Ureter (tissue), 1 donor: Measurements from ENCODE around the gene TBC1D16. TPM values are rescaled to one million over a fixed set of nuclear protein-coding genes. Genes with fewer than 3 reads are reported as not detected.
"Not testable (repeated sequence)": the region's sequence is repeated elsewhere in the genome, so short reads cannot be mapped to it uniquely, and the experiment has no call there.

Experiments
- DNase-seq: peaks from one replicate; pipeline ENCODE4 v3.0.0-alpha.2; 2020; ENCODE audit warnings: low spot score
- total RNA-seq: library from RNA; stranded (reverse); gene quantifications from one replicate; pipeline ENCODE4 v1.2.4, GENCODE V29; 2023
- donor health status: DM: yes; HTN: yes; CAD: no.

TBC1D16 gene
- total RNA-seq, 1 donor from 2014 or later: 37.0 TPM

DNA sequence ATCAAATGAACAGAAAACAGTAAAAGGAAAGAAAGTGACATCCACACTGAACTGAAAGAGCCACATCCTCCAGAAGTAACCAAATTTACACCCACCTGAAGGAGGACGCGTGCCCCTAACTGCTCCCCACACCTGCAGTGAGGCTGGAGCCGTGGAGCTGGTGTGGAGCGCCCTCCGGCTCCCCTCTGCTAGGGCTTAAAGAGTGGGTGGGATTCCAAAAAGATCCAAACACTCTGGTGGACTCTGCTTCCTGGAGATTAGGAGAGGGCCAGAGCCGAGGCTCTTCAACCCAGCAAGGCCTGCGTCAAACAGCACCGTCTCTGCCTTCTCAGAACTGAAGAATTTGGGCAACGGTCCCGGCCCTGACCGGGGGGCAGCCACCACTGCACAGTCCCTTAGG, 16.0 kb upstream of the TBC1D16 start:
- no peak for DNase-seq

DNA sequence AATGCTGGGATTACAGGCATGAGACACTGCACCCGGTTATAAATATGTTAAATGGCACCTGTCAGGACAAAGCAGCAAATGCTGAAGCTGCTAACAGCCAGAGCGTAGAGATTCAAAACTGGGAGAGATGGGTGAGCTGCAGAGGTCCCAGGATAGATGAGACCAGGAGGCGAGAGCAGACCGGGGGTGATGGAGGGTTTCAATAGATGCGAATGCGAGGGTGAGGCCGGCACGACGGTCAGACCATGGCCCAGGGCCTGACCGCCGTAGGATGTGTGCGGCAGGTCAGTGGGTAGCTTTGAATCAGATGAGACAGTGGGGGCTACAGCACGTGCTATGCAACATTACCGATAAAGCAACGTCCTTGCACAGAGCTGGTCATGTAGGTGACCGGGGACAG, 15.0 kb upstream of the TBC1D16 start:
- DNase-seq: no peak

DNA sequence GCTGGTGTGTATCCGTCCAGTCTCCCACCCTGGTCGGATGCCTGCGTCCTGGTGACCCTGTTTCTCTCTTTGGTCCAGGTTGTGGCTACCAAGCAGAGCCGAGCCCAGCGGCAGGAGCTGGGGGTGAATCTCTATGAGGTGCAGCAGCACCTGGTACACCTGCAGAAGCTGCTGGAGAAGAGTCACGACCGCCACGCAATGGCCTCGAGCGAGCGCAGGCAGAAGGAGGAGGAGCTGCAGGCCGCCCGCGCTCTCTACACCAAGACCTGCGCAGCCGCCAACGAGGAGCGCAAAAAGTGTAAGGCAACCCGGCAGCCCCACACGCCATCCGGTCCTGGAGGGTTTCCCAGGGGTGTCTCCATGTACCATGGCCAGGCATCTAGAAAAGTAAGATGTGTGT, 14.3 kb upstream of the TBC1D16 start:
- no peak for DNase-seq

DNA sequence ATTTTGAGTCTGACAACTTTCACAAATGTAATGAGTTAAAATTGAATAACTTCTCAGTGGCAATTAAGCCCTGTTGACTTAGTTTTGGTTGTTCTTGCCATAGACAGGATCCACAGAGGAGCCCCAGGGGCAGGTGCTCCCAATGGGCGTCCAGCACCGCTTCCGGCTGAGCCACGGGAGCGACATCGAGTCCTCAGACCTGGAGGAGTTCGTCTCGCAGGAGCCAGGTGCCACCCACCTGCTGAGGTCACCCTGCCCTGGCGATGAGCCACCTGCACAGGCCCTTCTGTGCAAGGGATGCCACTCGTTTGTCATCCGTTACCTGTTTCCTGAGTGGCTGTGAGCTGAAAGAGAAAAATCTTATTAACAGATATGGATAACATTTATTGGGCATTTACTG, 11.5 kb upstream of the TBC1D16 start:
- DNase-seq: no peak

DNA sequence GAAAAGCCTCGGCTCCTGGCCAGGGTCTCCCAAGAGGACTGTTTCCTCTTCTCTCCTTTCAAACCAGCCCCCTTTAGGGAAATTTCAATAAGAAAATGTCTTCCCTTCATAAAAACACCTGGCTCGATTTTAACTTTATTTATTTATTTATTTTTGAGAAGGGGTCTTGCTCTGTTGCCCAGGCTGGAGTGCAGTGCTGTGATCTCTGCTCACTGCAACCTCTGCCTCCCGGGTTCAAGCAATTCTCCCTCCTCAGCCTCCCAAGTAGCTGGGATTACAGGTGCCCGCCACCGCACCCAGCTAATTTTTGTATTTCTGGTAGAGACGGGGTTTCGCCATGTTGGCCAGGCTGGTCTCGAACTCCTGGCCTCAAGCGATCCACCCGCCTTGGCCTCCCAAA, 11.0 kb upstream of the TBC1D16 start:
- not testable (repeated sequence) for DNase-seq

DNA sequence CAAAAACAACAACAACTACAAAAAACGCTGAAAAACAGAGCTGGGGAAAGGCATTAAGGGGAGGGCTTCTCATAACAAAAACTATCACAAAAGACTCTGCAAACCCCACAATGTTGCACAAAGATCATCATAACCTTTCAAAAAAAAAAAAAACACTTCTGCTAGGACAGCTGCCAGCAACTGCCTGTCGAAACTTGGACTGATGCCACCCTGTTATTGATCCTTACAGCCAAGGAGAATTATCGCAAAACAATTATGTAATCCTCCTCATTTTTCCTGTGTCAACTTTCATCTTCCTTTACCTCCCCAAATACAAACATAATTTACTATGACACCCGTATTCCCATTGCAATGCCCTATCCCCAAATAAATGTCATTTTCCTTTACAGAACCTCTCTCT, 10.0 kb upstream of the TBC1D16 start:
- DNase-seq: no peak

DNA sequence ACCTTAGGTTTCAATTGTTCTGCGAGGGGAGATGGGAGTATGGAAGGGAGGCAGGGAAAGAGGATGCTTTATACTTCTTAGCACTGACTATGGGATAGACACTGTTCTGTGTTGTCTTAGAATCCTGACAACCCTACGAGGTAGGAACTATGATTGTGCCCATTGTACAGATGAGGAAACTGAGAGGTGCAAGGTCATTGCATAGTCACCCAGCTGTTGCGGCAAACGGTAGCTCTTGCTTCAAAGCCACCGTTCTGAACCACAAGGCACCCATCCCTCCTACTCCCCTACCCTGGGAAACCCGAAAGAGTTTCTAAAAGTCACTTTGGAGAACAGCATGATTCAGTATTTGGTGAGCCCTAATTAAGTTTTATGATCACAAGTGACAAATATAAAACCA, 8.3 kb upstream of the TBC1D16 start:
- no peak for DNase-seq

DNA sequence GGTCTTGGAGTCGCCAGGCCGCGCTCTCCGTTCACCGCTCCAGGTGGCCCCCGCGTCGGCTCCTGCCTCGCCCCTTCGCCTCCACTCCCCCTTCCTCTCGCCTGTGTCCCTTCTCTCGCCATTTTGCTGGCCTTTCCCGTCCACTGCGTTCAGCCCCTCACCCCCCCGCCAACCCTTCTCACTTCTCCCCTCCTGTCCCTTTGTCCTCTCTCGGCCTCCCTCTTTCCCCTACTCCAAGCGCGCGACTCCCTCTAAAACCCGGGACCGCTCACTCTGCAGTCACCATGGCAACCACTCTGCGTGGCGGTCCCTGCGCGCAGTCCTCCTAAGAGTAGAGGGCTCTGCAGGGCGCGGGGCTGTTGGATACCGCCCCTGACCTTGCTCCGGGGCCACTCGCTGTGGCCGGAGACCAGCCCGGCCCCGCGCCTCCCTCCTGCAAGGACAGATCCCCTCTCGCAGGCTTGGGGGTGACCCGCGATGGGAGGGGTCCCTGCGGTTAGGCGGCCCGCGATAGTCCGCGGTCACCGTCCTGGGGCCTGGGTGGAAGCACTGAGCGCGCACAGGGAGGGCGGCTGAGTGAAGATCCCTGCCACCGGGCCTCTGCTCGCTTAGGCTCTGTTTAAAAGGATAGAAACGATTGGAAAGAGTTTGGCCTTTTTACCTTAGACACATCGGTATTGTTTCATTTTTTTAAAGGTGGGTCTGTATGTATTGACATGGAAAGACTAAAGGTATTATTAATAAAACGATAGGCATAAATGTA, 1.2 kb upstream of the TBC1D16 start:
- DNase-seq: no peak

DNA sequence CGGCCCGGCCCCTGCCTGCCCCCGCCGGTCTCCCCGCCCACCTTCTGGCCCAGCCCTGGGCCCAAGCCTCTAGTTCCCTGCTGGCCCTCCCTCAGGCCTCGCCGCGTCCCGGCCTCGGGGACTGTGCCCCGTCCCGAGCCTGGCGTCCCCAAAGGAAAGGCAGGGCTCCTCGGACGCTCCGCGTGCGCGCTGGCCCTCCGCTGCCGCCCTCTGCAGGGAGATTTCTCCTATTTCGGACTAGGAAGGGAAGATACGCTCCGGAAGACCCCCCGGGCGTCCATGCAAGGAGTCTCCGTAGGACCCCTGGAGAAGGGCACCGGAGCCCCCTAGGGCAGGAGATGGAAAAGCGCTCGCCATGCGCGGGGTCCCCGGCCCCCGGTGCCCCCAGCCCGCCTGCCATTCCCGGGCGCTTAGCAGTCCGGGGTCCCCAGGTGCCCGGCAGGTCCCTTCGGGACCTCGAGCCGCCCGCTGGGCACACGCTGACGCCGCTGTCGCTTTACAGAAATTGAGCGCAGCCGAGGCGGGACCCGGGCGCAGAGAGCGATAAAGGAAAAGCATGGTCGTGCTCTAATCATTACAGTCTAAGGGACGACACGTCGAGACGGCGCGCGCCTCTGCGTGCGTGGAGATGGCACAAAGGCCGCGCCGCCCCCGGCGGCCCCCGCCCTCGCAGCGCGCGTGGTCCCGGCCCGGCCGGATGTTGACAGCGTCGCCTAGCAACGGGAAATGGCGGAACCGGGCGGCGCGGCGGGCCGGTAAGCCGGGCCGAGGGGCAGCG, 454 bp upstream of the TBC1D16 start, which contains the start of gene CCDC40:
Gene CCDC40, plus strand, starts transcription at position 706 of the 778 bp plus-strand sequence. Its CDS starts 21 bp downstream, at position 727.
- DNase-seq: peak; percentile 86

DNA sequence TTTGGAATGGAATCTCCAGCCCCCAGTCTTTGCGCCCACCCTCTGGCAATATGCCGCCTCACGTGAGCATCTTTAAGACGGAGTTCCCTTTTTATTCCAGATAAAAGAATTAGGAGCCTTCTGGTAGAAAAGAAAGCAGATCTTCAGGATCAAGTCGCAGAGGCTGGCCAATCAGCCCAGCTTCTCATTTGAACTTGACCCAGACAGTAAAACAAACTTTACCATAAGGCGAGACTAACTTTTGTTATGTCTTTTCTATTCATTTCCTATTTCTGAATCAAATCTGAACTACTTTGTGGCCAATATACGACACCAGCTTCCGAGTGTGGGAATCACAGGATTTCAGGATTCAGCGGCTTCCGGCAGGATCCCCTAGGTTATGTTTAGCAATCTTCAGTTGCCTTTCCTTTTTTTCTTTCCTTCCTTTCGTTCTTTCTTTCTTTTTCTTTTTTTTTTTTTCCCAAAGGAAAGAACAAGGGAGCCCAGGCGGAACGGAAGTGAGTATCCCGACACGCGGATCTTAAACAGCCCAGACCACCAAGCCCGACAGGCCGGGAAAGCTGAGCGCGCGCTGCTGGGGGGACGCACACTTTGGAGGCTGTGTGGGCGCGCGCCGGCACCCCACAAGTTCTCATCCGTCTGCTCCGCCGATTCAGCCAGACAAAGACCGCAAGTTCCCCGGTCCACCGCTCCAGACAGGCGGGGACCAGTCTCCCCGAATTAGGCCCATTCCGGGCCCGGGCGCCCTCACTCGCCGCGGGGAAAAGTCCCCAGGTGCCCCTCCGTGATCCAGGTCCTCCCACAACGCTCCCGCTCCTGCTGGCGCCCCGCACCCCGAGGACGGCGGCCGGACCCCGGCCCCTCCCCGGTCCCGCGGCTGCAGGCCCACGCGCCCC, 633 bp downstream of the TBC1D16 start:
- DNase-seq: no peak

DNA sequence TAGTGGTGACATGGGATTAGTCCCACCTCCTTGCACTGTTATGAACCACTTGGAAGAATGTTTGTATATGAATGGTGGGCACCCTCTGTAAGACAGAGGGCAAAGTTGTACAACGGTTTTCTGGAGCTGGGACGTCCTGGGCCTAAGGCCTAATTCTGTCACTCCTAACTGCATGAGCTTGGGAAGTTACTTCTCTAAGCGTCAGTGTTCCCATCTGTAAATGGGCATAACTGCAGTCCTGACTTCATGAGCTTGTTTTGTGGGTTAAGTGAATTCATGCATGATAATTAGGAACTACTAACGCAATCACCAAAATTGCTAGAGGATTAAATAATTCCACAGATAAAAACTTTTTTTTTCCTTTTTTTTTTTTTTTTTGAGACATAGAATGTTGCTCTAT, 1.8 kb downstream of the TBC1D16 start:
- no peak for DNase-seq

DNA sequence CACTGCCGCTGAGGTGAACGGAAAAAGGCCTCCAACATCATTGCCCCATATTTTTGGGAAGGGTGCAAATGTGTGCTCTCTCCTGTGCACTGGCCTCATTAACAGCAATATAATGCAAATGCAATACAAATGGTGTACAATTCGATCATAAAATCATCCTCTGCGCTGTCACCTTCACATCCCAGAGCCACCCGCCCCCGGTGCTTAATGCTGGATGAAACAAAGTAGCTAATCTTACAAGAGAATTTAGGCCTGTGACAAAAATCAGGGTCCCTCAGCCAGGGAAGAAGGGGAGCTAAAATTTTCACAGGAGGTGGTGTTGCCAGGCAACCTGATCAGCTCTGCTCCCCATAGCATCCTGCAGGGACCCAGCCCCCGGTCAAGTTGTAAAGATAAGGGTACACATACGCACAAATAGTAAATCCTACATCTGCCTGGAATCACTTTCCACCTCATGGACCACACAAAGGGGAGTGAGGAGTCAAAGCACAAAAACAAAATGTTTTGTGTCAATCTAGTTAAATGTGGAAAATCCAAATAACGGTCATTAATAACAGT, 3.0 kb downstream of the TBC1D16 start:
- DNase-seq: no peak

DNA sequence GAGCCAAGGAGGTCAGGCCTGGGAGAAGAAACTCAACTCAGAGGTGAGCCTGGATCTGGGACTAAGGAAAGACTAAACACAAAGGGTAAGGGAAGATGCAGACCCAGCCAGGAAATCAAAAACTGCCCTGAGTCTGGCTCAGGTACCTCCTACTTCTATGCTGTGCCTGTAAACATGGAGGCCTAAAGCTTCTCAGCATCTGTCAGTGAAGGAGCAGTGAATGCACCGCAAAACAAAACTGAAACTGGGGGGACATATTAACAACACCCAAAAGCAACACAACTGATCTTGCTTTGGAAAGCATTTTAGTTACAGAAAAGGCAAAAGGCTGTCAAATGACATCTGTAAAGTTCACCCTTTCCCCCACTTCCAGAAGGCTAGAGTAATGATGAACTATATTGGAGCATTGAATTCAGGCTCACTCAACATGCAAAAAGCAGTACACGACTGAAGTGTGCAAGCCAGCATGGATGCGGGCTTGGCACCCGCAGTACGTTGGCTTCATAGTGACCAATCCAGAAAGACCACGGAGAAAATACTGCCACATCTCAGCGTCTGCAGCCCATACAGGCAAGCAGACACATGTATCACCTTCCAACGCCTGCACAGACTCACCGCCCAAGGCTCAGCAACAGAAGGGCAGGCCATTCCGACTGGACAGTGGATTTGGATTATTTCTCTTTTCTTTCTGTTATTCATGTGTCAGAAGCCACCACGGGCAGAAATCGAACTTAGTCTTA, 3.8 kb downstream of the TBC1D16 start:
- no peak for DNase-seq

DNA sequence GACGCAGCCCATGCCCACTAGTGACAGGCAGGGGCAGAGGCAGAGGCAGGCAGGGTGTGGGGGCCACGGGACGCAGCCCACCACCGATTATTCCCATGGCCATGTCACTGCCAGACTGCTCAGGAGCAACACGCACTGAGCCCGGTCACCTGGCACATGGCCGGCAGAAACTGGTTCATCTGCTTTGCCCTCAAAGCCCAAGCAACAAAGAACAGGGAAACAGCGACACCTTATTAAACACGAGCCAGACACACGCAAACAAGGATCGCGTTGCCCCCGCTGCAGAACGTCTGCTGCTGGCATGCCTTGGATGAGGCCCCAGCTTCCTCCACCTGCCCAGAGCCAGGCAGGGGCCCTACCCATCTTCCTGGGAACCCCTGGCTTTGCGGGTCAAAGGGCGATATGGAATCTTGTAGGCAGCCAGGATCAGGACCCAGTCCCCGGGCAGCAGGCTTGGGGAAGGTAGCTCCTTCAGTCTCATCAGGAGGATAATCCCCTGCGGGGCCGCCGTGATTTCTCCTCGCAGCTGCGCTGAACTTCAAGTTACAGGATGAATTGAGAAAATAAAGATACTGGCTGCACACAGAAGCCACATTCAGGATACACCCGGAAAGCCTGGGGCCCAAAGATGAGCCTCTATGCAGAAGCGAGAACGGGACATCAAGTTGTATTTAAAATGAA, 4.8 kb downstream of the TBC1D16 start:
- peak; percentile 71 for DNase-seq

DNA sequence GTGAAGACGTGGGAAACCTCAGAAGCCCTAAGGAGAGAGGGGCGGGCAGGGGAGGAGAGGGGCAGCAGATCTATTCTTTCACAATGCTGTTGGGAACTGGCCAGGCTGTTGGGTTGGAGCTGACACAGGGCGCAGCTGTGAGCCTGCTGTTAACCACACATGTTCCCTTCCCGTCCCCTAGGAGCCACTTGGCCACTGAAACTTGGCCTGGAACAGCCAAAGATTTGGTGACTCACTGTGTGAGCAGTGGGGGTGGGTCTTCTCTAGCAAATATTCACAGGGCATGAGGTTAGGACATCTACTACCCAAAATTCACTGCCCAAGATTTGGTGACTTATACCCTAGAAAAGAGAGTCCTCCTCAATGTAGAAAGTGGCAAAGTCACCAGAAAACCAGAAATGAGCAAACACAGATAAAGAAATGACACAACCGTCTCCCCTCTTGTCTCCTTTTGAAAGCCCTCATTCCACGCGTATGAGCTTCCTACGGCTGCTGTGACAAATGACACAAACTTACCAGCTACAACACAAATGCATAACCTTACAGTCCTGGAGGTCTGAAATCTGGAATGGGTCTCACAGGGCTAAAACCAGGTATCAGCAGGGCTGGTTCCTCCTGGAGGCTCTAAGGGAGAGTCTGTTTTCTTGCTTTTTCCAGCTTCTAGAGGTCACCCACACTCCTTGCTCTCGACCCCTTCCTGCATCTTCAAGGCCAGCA, 6.3 kb downstream of the TBC1D16 start:
- DNase-seq: peak; percentile 85

DNA sequence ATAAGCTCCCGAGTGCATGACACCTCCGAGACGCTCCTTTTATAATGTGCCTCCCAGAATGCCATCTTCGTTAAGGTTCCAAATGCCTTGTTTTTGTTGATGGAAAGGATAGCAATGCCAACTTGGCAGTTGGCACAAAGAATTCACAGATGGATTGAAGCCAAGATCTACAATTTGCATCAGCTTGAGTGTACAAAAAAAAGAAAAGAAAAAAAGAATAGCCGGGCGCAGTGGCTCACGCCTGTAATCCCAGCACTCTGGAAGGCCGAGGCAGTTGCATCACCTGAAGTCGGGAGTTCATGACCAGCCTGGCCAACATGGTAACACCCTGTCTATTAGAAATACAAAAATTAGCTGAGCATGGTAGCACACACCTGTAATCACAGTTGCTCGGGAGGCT, 7.6 kb downstream of the TBC1D16 start:
- DNase-seq: no peak

DNA sequence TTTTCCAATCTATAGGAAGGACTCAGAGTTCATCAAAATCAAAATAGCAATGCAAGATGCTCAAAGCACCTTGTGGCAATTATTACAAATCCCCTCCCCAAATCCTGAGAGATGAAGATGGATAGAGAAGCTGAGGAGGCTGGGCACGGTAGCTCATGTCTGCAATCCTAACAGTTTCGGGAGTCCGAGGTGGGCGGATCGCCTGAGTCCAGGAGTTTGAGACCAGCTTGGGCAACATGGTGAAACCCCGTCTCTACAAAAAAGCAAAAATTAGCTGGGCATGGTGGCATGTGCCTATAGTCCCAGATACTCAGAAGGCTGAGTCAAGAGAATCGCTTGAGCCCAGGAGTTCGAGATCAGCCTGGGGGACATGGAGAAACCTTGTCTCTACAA, 8.6 kb downstream of the TBC1D16 start:
- DNase-seq: no peak

DNA sequence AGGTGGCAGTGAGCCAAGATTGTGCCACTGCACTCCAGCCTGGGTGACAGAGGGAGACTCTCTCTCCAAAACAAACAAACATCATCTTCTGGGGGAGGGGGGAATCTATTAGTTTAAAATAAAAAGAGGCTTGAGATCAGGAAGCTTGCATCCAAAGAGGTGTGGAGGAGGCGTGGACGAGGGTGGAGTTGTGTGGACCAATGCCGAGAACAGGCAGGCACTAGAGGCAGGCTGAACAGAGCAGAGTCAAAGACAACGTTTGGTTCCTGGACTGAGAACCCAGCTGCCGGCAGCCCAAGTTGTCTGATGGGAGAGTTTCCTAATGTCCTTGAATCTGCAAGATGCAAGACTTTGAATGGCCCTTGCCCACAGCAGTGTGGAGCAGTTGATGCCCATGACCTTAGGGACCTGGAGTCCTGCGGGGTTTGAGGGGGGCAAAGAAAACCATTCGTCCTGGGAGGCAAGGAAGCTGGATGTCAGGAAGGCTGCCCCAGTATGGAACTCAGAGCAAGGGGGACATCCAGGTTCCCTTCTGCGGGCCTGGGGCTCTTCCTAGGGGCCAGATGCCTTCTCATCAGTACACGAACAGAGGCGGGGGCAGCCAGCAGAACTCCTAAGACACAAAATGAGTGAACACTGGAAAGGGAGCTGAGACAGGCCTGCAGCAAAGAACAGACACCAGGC, 9.2 kb downstream of the TBC1D16 start:
- DNase-seq: no peak

DNA sequence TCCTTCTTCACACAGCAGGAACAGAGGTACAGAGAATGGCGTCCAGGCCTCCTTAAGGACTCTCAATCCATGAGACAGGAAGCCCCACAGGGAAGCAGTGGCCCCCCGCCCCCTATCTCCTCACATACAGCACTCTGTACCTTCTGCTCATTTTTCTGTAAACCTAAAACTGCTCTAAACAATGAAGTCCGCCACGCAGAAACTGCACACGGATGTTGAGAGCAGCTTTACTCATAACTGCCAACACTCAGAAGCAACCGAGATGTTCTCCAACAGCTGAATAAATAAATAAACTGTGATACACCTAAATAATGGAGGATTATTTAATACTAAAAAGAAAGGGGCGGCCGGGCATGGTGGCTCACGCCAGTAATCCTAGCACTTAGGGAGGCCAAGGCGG, 9.9 kb downstream of the TBC1D16 start:
- no peak for DNase-seq
